Measurements from ENCODE around the gene OSBPL5.

OSBPL5 gene

GRCh38 chr11:3093281-3094191 is 71.6 kb downstream of the OSBPL5 start:
- no peaks in the 10 kb centered on the region for H3K9me3 ChIP-seq (ENCODE audit: control insufficient read depth, insufficient read depth, low read length)
- H3K4me3 ChIP-seq (ENCODE audit: low read length), result no peak overlapping the region
- WGBS (ENCODE audit: insufficient coverage, insufficient read length), result no CpG with 5 or more reads among the region's 36 CpGs
- no peaks in the 10 kb centered on the region for H3K27me3 ChIP-seq (ENCODE audit: control insufficient read depth, insufficient read depth, low read length)
- H3K4me1 ChIP-seq (ENCODE audit: control insufficient read depth, insufficient read depth, low read length), result peaks cover 10% of the 10 kb centered on the region
- no peak for DNase-seq (ENCODE audit: low read depth, low spot score)
- no peak overlapping the region for H3K27ac ChIP-seq (ENCODE audit: low read length)
- no peaks in the 10 kb centered on the region for H3K36me3 ChIP-seq (ENCODE audit: control insufficient read depth, insufficient read depth, low read length)

GRCh38 chr11:3092603-3093141 is 72.4 kb downstream of the OSBPL5 start:
- peaks cover 10% of the 10 kb centered on the region for H3K4me1 ChIP-seq (ENCODE audit: control insufficient read depth, insufficient read depth, low read length)
- no peaks in the 10 kb centered on the region for H3K27me3 ChIP-seq (ENCODE audit: control insufficient read depth, insufficient read depth, low read length)
- H3K36me3 ChIP-seq (ENCODE audit: control insufficient read depth, insufficient read depth, low read length), result no peaks in the 10 kb centered on the region
- DNase-seq (ENCODE audit: low read depth, low spot score), result no peak
- no peak overlapping the region for H3K4me3 ChIP-seq (ENCODE audit: low read length)
- H3K9me3 ChIP-seq (ENCODE audit: control insufficient read depth, insufficient read depth, low read length), result no peaks in the 10 kb centered on the region
- WGBS (ENCODE audit: insufficient coverage, insufficient read length), result no CpG with 5 or more reads among the region's 15 CpGs
- no peak overlapping the region for H3K27ac ChIP-seq (ENCODE audit: low read length)

GRCh38 chr11:3091846-3092602 is 73.1 kb downstream of the OSBPL5 start:
- no peak overlapping the region for H3K4me3 ChIP-seq (ENCODE audit: low read length)
- no peak overlapping the region for H3K27ac ChIP-seq (ENCODE audit: low read length)
- peak; percentile 85 for DNase-seq (ENCODE audit: low read depth, low spot score)
- WGBS (ENCODE audit: insufficient coverage, insufficient read length), result 100% methylated on average over 3 of the region's 27 CpGs
- H3K4me1 ChIP-seq (ENCODE audit: control insufficient read depth, insufficient read depth, low read length), result peaks cover 10% of the 10 kb centered on the region
- no peaks in the 10 kb centered on the region for H3K9me3 ChIP-seq (ENCODE audit: control insufficient read depth, insufficient read depth, low read length)
- no peaks in the 10 kb centered on the region for H3K36me3 ChIP-seq (ENCODE audit: control insufficient read depth, insufficient read depth, low read length)
- H3K27me3 ChIP-seq (ENCODE audit: control insufficient read depth, insufficient read depth, low read length), result no peaks in the 10 kb centered on the region

DNA sequence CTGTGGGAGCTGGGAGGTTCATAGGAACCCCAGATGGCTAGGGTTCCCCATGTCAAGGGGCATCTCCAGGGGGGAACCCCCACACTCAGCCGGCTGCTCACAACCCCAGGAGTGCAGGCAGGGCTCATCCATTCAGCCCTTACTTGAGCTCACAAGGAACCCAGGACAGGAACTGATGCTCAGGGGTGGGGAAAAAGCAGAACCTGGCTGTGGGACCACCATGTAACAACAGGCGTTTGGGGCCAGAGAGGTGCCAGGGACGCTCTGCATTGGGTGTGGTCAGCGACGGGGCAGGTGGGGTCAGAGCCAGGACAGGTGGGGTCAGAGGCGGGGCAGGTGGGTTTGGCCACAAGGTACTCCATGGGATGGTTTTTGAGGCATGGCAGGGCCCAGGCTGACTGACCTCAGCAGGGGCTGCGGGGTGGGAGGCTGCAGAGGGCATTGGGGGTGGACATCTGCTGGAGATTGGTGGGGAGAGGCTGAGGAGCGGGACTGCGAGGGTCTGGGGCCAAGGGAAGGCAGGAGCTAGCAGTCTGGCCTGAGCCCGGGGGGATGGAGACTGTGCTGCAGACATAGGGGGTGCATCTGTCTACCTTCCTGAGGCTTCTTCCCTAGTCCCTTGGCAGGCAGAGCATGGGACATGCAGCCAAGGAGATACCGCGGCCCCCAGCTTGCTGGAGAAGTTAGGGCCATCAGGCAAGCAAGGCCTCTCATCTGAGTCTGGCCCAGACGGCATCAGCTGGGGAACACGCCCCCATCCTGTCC is 73.8 kb downstream of the OSBPL5 start:
- Histone ChIP-seq H3K27me3 (ENCODE audit: control insufficient read depth, insufficient read depth, low read length) (no peaks in the 10 kb centered on the region), H3K27ac (ENCODE audit: low read length) (no peak overlapping the region), H3K4me3 (ENCODE audit: low read length) (no peak overlapping the region), H3K36me3 (ENCODE audit: control insufficient read depth, insufficient read depth, low read length) (no peaks in the 10 kb centered on the region), H3K4me1 (ENCODE audit: control insufficient read depth, insufficient read depth, low read length) (peaks cover 10% of the 10 kb centered on the region), H3K9me3 (ENCODE audit: control insufficient read depth, insufficient read depth, low read length) (no peaks in the 10 kb centered on the region)
- no CpG with 5 or more reads among the region's 14 CpGs for WGBS (ENCODE audit: insufficient coverage, insufficient read length)
- DNase-seq (ENCODE audit: low read depth, low spot score), result no peak

GRCh38 chr11:3090096-3090901 is 74.8 kb downstream of the OSBPL5 start:
- no peak for DNase-seq (ENCODE audit: low read depth, low spot score)
- Histone ChIP-seq H3K36me3 (ENCODE audit: control insufficient read depth, insufficient read depth, low read length) (no peaks in the 10 kb centered on the region), H3K27ac (ENCODE audit: low read length) (no peak overlapping the region), H3K4me3 (ENCODE audit: low read length) (no peak overlapping the region), H3K4me1 (ENCODE audit: control insufficient read depth, insufficient read depth, low read length) (peaks cover 10% of the 10 kb centered on the region), H3K9me3 (ENCODE audit: control insufficient read depth, insufficient read depth, low read length) (no peaks in the 10 kb centered on the region), H3K27me3 (ENCODE audit: control insufficient read depth, insufficient read depth, low read length) (no peaks in the 10 kb centered on the region)
- WGBS (ENCODE audit: insufficient coverage, insufficient read length), result no CpG with 5 or more reads among the region's 13 CpGs

DNA sequence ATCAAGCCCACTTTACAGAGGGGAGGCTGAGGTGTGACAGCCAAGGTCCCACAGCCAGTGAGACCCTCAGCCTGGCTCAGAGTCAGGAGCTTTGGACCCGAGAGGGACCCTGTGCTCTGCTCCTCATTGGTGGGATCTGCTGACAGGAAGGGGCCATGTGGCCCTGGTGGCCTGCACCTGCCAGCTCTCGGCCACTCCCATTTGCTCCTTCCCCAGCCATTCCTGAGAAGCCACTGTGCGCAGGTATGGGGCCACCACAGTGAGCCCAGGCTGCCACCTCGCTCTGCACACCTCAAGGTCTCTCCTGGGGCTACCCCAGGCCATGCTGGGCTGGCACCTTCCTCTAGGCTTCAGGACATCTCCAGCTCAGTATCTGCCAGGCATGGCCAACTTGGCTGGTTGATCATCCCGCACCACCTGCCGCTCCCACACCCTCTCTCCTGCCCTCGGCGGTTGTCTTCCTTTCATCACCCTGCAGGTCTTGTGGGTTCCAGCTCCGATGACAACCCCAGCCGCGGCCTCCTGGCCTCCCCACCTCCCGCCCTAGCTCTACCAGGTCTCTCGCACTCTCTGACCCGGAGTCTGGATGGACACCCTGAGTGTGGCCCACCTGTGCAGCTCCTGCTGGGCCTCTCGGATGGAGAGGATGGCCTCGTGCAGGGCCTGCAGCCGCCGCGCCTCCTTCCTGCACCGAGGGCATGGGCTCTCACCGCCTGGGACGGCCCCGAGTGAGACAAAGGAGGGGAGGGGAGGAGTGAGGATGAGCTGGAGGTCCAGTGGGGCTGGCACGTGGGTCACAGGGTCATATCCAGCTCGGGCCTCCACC is 75.7 kb downstream of the OSBPL5 start:
- no peak for DNase-seq (ENCODE audit: low read depth, low spot score)
- no peak overlapping the region for H3K4me3 ChIP-seq (ENCODE audit: low read length)
- H3K27me3 ChIP-seq (ENCODE audit: control insufficient read depth, insufficient read depth, low read length), result no peaks in the 10 kb centered on the region
- WGBS (ENCODE audit: insufficient coverage, insufficient read length), result no CpG with 5 or more reads among the region's 25 CpGs
- H3K4me1 ChIP-seq (ENCODE audit: control insufficient read depth, insufficient read depth, low read length), result peaks cover 10% of the 10 kb centered on the region
- no peaks in the 10 kb centered on the region for H3K36me3 ChIP-seq (ENCODE audit: control insufficient read depth, insufficient read depth, low read length)
- no peak overlapping the region for H3K27ac ChIP-seq (ENCODE audit: low read length)
- H3K9me3 ChIP-seq (ENCODE audit: control insufficient read depth, insufficient read depth, low read length), result no peaks in the 10 kb centered on the region

GRCh38 chr11:3088806-3089205 is 76.3 kb downstream of the OSBPL5 start:
- Histone ChIP-seq H3K27me3 (ENCODE audit: control insufficient read depth, insufficient read depth, low read length) (no peaks in the 10 kb centered on the region), H3K4me3 (ENCODE audit: low read length) (no peak overlapping the region), H3K27ac (ENCODE audit: low read length) (no peak overlapping the region), H3K4me1 (ENCODE audit: control insufficient read depth, insufficient read depth, low read length) (peaks cover 10% of the 10 kb centered on the region), H3K9me3 (ENCODE audit: control insufficient read depth, insufficient read depth, low read length) (no peaks in the 10 kb centered on the region), H3K36me3 (ENCODE audit: control insufficient read depth, insufficient read depth, low read length) (no peaks in the 10 kb centered on the region)
- DNase-seq (ENCODE audit: low read depth, low spot score), result no peak
- WGBS (ENCODE audit: insufficient coverage, insufficient read length), result no CpG with 5 or more reads among the region's 14 CpGs

GRCh38 chr11:3087821-3088800 is 77.0 kb downstream of the OSBPL5 start:
- no peak overlapping the region for H3K27ac ChIP-seq (ENCODE audit: low read length)
- no CpG with 5 or more reads among the region's 24 CpGs for WGBS (ENCODE audit: insufficient coverage, insufficient read length)

More at GRCh38 chr11:3087821-3088800, 77.0 kb downstream of the OSBPL5 start:
- peaks cover 8% of the 10 kb centered on the region for H3K4me1 ChIP-seq (ENCODE audit: control insufficient read depth, insufficient read depth, low read length)
- H3K9me3 ChIP-seq (ENCODE audit: control insufficient read depth, insufficient read depth, low read length), result no peaks in the 10 kb centered on the region
- no peaks in the 10 kb centered on the region for H3K27me3 ChIP-seq (ENCODE audit: control insufficient read depth, insufficient read depth, low read length)
- H3K36me3 ChIP-seq (ENCODE audit: control insufficient read depth, insufficient read depth, low read length), result no peaks in the 10 kb centered on the region
- no peak overlapping the region for H3K4me3 ChIP-seq (ENCODE audit: low read length)
- DNase-seq (ENCODE audit: low read depth, low spot score), result no peak
